Urinary bladder (tissue), 4 donors: ENCODE measurements around the gene ANXA6. TPM values are rescaled to one million over a fixed set of nuclear protein-coding genes. Genes with fewer than 3 reads are reported as not detected.

Source experiments
- DNase-seq: peaks from one replicate; pipeline ENCODE4 v3.0.0-alpha.2; 2015; ENCODE audit errors: extremely low spot score
- H3K27ac ChIP-seq: one replicate; pipeline ENCODE4 v1.5.1; 2013; ENCODE audit warnings: low read depth, mild to moderate bottlenecking, moderate library complexity
- H3K36me3 ChIP-seq: one replicate; pipeline ENCODE4 v1.6.1; 2013; ENCODE audit warnings: mild to moderate bottlenecking, moderate library complexity; ENCODE audit not compliant: insufficient read depth
- H3K4me1 ChIP-seq: one replicate; pipeline ENCODE4 v1.6.1; 2013; ENCODE audit warnings: mild to moderate bottlenecking, moderate library complexity; ENCODE audit not compliant: insufficient read depth
- H3K4me3 ChIP-seq: one replicate; pipeline ENCODE4 v1.5.1; 2013; ENCODE audit warnings: low read depth, low read length
- WGBS: extraction: QIAGEN DNeasy Blood & Tissue Kit; methylation state at CpG from one replicate; pipeline ENCODE4 v1.1.7; 2013; 5-methylcytosine and 5-hydroxymethylcytosine counted together
- polyA plus RNA-seq: library from polyadenylated mRNA; stranded (reverse); fragments of 200-250 nt; gene quantifications from one replicate; pipeline ENCODE4 v1.2.3, GENCODE V29; 2013
- total RNA-seq: library from RNA; depleted of rRNA; stranded (reverse); fragments of >200 nt; gene quantifications from one replicate; pipeline ENCODE4 v1.2.3, GENCODE V29; 2014
- donor health status: healthy with polysubstance abuse.
- donor health status: healthy.

Gene ANXA6
- total and polyA plus RNA-seq, 2 donors, result 275 to 426 TPM

GRCh38 chr5:151104795-151105194 lies 52.8 kb downstream of the ANXA6 start:
- Histone ChIP-seq H3K27ac (peak overlapping the region; percentile 55), H3K4me1 (no peaks in the 10 kb centered on the region), H3K36me3 (no peaks in the 10 kb centered on the region), H3K4me3 (no peak overlapping the region)
- DNase-seq, result no peak
- WGBS, result 30% methylated on average over 5 of the region's 5 CpGs

GRCh38 chr5:151101746-151102145 lies 55.8 kb downstream of the ANXA6 start:
- no peak overlapping the region for H3K27ac ChIP-seq
- no peaks in the 10 kb centered on the region for H3K36me3 ChIP-seq
- H3K4me3 ChIP-seq, result no peak overlapping the region
- H3K4me1 ChIP-seq, result no peaks in the 10 kb centered on the region
- no peak for DNase-seq
- WGBS, result 88% methylated on average over 4 of the region's 4 CpGs

GRCh38 chr5:151101151-151101550 lies 56.4 kb downstream of the ANXA6 start:
- DNase-seq, result no peak
- Histone ChIP-seq H3K27ac (no peak overlapping the region), H3K4me3 (no peak overlapping the region), H3K36me3 (no peaks in the 10 kb centered on the region), H3K4me1 (no peaks in the 10 kb centered on the region)
- WGBS, result 48% methylated on average over 9 of the region's 9 CpGs

GRCh38 chr5:151100681-151101080 lies 56.9 kb downstream of the ANXA6 start:
- Histone ChIP-seq H3K4me3 (no peak overlapping the region), H3K27ac (no peak overlapping the region), H3K4me1 (no peaks in the 10 kb centered on the region), H3K36me3 (no peaks in the 10 kb centered on the region)
- 64% methylated on average over 4 of the region's 4 CpGs for WGBS
- DNase-seq, result no peak

- 57% methylated on average over 4 of the region's 4 CpGs for WGBS
- Histone ChIP-seq H3K4me1 (no peaks in the 10 kb centered on the region), H3K27ac (no peak overlapping the region), H3K4me3 (no peak overlapping the region), H3K36me3 (no peaks in the 10 kb centered on the region)
- no peak for DNase-seq
These were observed 58.8 kb downstream of the ANXA6 start for GRCh38 chr5:151098768-151099121.

- no peaks in the 10 kb centered on the region for H3K4me1 ChIP-seq
- no peaks in the 10 kb centered on the region for H3K36me3 ChIP-seq
- WGBS, result 72% methylated on average over 16 of the region's 16 CpGs
- no peak for DNase-seq
- H3K27ac ChIP-seq, result no peak overlapping the region
- H3K4me3 ChIP-seq, result no peak overlapping the region
These were observed 59.5 kb downstream of the ANXA6 start for GRCh38 chr5:151097820-151098767.

GRCh38 chr5:151097061-151097460 lies 60.5 kb downstream of the ANXA6 start:
- Histone ChIP-seq H3K4me3 (no peak overlapping the region), H3K27ac (no peak overlapping the region), H3K4me1 (no peaks in the 10 kb centered on the region), H3K36me3 (no peaks in the 10 kb centered on the region)
- DNase-seq, result no peak
- WGBS, result 86% methylated on average over 6 of the region's 6 CpGs

GRCh38 chr5:151096001-151096373 lies 61.6 kb downstream of the ANXA6 start:
- no peak overlapping the region for H3K27ac ChIP-seq
- H3K4me1 ChIP-seq, result no peaks in the 10 kb centered on the region
- WGBS, result 77% methylated on average over 6 of the region's 6 CpGs

GRCh38 chr5:151095341-151096000 lies 62.1 kb downstream of the ANXA6 start:
- DNase-seq, result no peak
- WGBS, result 46% methylated on average over 5 of the region's 5 CpGs
- no peaks in the 10 kb centered on the region for H3K4me1 ChIP-seq

More at GRCh38 chr5:151096001-151096373, 61.6 kb downstream of the ANXA6 start:
- Histone ChIP-seq H3K4me3 (no peak overlapping the region), H3K36me3 (no peaks in the 10 kb centered on the region)
- no peak for DNase-seq

GRCh38 chr5:151094852-151095245 lies 62.7 kb downstream of the ANXA6 start:
- Histone ChIP-seq H3K4me1 (no peaks in the 10 kb centered on the region), H3K27ac (no peak overlapping the region), H3K4me3 (no peak overlapping the region), H3K36me3 (no peaks in the 10 kb centered on the region)
- WGBS, result 36% methylated on average over 8 of the region's 8 CpGs
- no peak for DNase-seq

More at GRCh38 chr5:151095341-151096000, 62.1 kb downstream of the ANXA6 start:
- no peaks in the 10 kb centered on the region for H3K36me3 ChIP-seq
- H3K4me3 ChIP-seq, result no peak overlapping the region
- H3K27ac ChIP-seq, result no peak overlapping the region

- H3K27ac ChIP-seq, result peak overlapping the region; percentile 78
- no peak overlapping the region for H3K4me3 ChIP-seq
- WGBS, result 52% methylated on average over 12 of the region's 12 CpGs
- no peak for DNase-seq
- no peaks in the 10 kb centered on the region for H3K4me1 ChIP-seq
- no peaks in the 10 kb centered on the region for H3K36me3 ChIP-seq
These were observed 63.3 kb downstream of the ANXA6 start for GRCh38 chr5:151094030-151094851.

- WGBS, result 35% methylated on average over 2 of the region's 2 CpGs
- H3K36me3 ChIP-seq, result no peaks in the 10 kb centered on the region
- H3K27ac ChIP-seq, result peak overlapping the region; percentile 78
- H3K4me1 ChIP-seq, result no peaks in the 10 kb centered on the region
- H3K4me3 ChIP-seq, result no peak overlapping the region
- DNase-seq, result no peak
These were observed 64.1 kb downstream of the ANXA6 start for GRCh38 chr5:151093476-151093889.

- DNase-seq, result no peak
- no peaks in the 10 kb centered on the region for H3K36me3 ChIP-seq
These were observed 64.8 kb downstream of the ANXA6 start for GRCh38 chr5:151092762-151093161.

More at GRCh38 chr5:151092762-151093161, 64.8 kb downstream of the ANXA6 start:
- 86% methylated on average over 2 of the region's 2 CpGs for WGBS
- no peak overlapping the region for H3K4me3 ChIP-seq
- H3K27ac ChIP-seq, result no peak overlapping the region
- no peaks in the 10 kb centered on the region for H3K4me1 ChIP-seq
